ENCODE results near the gene SCRT2. TPM values are rescaled to one million over a fixed set of nuclear protein-coding genes. Genes with fewer than 3 reads are reported as not detected.

The SCRT2 gene
- total and polyA plus RNA-seq, 2 of the 4 experiments (the other 2 are of a cell fraction), result not detected

DNA sequence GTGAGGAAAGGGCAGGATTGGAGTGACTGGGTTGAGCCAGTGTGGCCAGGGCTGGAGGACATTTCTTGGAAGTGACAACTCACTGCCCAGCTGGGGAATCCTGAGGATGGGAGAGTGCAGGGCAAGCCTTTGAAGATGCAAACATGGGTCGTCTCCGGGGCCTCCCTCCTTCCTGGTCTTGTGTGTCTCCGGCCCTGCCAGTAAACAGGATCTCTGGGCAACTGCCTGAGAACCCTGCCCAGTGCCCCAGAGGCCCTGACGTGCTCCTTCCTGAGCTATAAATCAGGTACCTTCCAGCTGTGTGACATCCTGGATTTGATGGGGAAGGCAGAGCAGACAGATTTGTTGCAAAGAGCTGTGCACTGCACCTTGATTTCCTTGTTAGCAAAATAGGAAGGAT is 52.6 kb downstream of the SCRT2 start:
- Histone ChIP-seq H3K9ac (ENCODE audit: low read depth, low read length) (no peak overlapping the region), H4K20me1 (ENCODE audit: insufficient read depth, low read length) (no peaks in the 10 kb centered on the region), H3K4ac (ENCODE audit: low read depth, low read length) (no peak overlapping the region), H2AK5ac (ENCODE audit: low read depth, low read length) (no peak overlapping the region), H3K4me1 (ENCODE audit: control insufficient read depth, insufficient read depth, low read length) (no peaks in the 10 kb centered on the region), H4K5ac (ENCODE audit: low read depth, low read length) (no peak overlapping the region), H3K4me2 (ENCODE audit: low read depth, low read length) (no peak overlapping the region), H2BK20ac (ENCODE audit: low read depth, low read length) (no peak overlapping the region), H3K27ac (ENCODE audit: insufficient read depth, low read length) (no peak overlapping the region), H2AFZ (replicated peaks; ENCODE audit: low read length, poor library complexity) (no peak overlapping the region), H3K23ac (ENCODE audit: low read depth, low read length) (no peak overlapping the region), H3K36me3 (ENCODE audit: control insufficient read depth, insufficient read depth, low read length) (no peaks in the 10 kb centered on the region), H3K14ac (replicated peaks; ENCODE audit: low read depth, low read length) (no peak overlapping the region), H3K79me1 (ENCODE audit: low read depth in 1 of 2, low read length in 2 of 2) (no peaks in the 10 kb centered on the region), H2AK9ac (replicated peaks; ENCODE audit: low read depth, low read length, poor library complexity) (no peak overlapping the region), H3K9me1 (ENCODE audit: insufficient read depth, low read length) (no peaks in the 10 kb centered on the region), H3K18ac (ENCODE audit: low read depth, low read length) (no peak overlapping the region), H3K4me3 (ENCODE audit: insufficient read depth, low read depth, low read length) (no peak overlapping the region), H3K56ac (ENCODE audit: extremely low read depth, insufficient read depth, low read length) (no peak overlapping the region), H2BK5ac (ENCODE audit: low read depth, low read length, poor library complexity, severe bottlenecking) (no peak overlapping the region), H2BK15ac (ENCODE audit: low read depth, low read length) (no peak overlapping the region), H4K91ac (ENCODE audit: insufficient read depth, low read depth, low read length) (no peak overlapping the region), H3K9me3 (ENCODE audit: control insufficient read depth, insufficient read depth, low read length) (peaks cover 3% of the 10 kb centered on the region), H3K27me3 (ENCODE audit: control insufficient read depth, insufficient read depth, low read length) (peaks cover 28% of the 10 kb centered on the region), H4K8ac (ENCODE audit: low read depth in 2 of 2, low read length in 2 of 2) (no peak overlapping the region), H2BK120ac (ENCODE audit: low read depth, low read length) (no peak overlapping the region)
- ChIA-PET POLR2A (ENCODE audit: unreplicated experiment) (no interaction called here), CTCF (no interaction called here)
- dilution Hi-C loops (cut with HindIII; ENCODE audit: low sequenced_read_pairs, unreplicated experiment), result no loop called here
- no TSS peak for BruUV-seq (replicated peaks)
- intact Hi-C loops (cut with micrococcal nuclease), result no loop called here
- in situ Hi-C loops (cut with MboI; ENCODE audit: low sequenced_read_pairs), result no loop called here
- no peak for TF ChIP-seq CHD1 (IDR thresholded peaks at IDR 0.05; ENCODE audit: low read depth, low read length)
- no peak for TF ChIP-seq MAFK (IDR thresholded peaks at IDR 0.05; ENCODE audit: low read depth, low read length)
- TF ChIP-seq, protein P1, sequence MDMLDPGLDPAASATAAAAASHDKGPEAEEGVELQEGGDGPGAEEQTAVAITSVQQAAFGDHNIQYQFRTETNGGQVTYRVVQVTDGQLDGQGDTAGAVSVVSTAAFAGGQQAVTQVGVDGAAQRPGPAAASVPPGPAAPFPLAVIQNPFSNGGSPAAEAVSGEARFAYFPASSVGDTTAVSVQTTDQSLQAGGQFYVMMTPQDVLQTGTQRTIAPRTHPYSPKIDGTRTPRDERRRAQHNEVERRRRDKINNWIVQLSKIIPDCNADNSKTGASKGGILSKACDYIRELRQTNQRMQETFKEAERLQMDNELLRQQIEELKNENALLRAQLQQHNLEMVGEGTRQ (IDR thresholded peaks at IDR 0.05; ENCODE audit: low read depth, low read length), result no peak
- TF ChIP-seq MAZ (IDR thresholded peaks at IDR 0.05; ENCODE audit: borderline replicate concordance, low read depth, low read length), result no peak
- TF ChIP-seq SMC3 (IDR thresholded peaks at IDR 0.05; ENCODE audit: low read depth, low read length), result no peak
- TF ChIP-seq RCOR1 (IDR thresholded peaks at IDR 0.05; ENCODE audit: insufficient replicate concordance, low read length), result no peak
- TF ChIP-seq MXI1 (IDR thresholded peaks at IDR 0.05; ENCODE audit: borderline replicate concordance, low read depth, low read length), result no peak
- TF ChIP-seq, protein P2, sequence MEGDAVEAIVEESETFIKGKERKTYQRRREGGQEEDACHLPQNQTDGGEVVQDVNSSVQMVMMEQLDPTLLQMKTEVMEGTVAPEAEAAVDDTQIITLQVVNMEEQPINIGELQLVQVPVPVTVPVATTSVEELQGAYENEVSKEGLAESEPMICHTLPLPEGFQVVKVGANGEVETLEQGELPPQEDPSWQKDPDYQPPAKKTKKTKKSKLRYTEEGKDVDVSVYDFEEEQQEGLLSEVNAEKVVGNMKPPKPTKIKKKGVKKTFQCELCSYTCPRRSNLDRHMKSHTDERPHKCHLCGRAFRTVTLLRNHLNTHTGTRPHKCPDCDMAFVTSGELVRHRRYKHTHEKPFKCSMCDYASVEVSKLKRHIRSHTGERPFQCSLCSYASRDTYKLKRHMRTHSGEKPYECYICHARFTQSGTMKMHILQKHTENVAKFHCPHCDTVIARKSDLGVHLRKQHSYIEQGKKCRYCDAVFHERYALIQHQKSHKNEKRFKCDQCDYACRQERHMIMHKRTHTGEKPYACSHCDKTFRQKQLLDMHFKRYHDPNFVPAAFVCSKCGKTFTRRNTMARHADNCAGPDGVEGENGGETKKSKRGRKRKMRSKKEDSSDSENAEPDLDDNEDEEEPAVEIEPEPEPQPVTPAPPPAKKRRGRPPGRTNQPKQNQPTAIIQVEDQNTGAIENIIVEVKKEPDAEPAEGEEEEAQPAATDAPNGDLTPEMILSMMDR (conservative IDR thresholded peaks at IDR 0.05; ENCODE audit: low read depth, low read length), result no peak
- no peak for ATAC-seq (ENCODE audit: low read depth)
- DNase-seq, result no peak
- no CpG with 5 or more reads among the region's 4 CpGs for WGBS, 2 experiments (ENCODE audit: extremely low coverage in 2 of 2, insufficient read length in 1 of 2)
